Neutrophil (primary cell): Measurements from ENCODE around the gene PFKFB2.

ENCODE experiments used
- H3K27ac ChIP-seq: fragments of 200-600 bp; sonication (generic); 2 replicates; pipeline ENCODE4 v1.5.1; 2016; ENCODE audit warnings: mild to moderate bottlenecking, moderate library complexity
- H3K27me3 ChIP-seq: fragments of 200-600 bp; sonication (generic); 2 replicates; pipeline ENCODE4 v1.6.0; 2016; ENCODE audit warnings: mild to moderate bottlenecking
- H3K36me3 ChIP-seq: fragments of 200-600 bp; sonication (generic); 2 replicates; pipeline ENCODE4 v1.5.1; 2017
- H3K4me1 ChIP-seq, 2 experiments: fragments of 200-600 bp in 1 of 2; sonication (generic) in 1 of 2; 1 replicate in 1 of 2; 2 replicates in 1 of 2; pipeline versions ENCODE4 v1.5.1 to v1.6.1; 2013 to 2016; ENCODE audit warnings: low read depth in 1 of 2, low read length in 1 of 2, mild to moderate bottlenecking in 1 of 2, moderate library complexity in 1 of 2; ENCODE audit not compliant: control insufficient read depth in 1 of 2, insufficient read depth in 1 of 2
- H3K4me3 ChIP-seq, 2 experiments: fragments of 200-600 bp in 1 of 2; sonication (generic) in 1 of 2; 1 replicate in 1 of 2; 2 replicates in 1 of 2; pipeline ENCODE4 v1.5.1; 2013 to 2016; ENCODE audit warnings: low read depth in 1 of 2, low read length in 1 of 2, mild to moderate bottlenecking in 1 of 2, moderate library complexity in 1 of 2
- H3K9me3 ChIP-seq: fragments of 200-600 bp; sonication (generic); 2 replicates; pipeline ENCODE4 v1.5.1; 2016
- CTCF ChIP-seq: fragments of 200-600 bp; sonication (generic); IDR thresholded peaks from 2 replicates; pipeline ENCODE4 v1.5.1; 2016; ENCODE audit warnings: antibody characterized with exemption

The PFKFB2 gene

DNA sequence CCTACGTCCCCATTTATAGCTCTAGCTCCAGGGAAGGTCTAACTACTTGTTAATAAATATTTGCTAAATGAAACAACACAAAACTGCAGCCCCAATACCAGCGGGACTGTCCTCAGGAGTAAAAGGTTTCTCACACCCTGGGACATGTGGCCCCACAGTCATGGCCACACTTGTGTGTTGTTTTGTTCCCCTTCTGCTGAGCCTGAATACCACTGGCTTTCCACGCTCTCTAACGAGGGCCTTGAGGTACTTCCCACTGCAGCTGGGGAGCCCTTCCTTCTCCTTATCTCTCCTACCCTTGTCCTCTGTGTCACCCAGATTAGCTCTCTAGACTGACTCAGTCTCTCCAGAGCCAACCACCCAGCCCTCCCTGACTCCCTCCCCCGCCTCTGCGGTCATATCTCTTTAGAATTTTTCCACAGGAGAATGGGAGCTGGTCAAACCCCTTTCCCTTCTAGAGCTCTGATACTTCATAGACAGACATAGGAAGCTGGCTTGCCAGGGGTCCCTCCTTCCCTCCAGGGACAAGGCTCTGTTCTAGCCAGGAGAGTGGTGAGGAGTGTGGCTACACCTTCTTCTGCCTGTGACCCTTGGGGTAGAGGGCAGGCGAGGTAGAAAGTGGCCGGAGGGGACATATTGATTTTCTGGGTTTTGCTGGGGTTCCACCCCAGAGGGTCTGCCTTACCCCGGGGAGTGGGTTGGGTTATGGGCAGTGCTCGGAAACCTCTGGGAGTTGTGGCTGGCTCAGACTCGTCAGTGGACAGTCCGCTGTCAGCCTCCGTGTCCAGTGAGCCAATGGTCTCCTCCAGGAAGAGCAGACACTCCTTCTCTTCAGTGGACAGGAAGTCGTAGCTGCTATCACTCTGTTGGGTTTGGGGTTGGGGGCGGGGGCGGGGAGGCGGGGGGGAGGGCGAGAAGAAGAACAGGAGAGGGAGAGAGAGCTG is 28.6 kb upstream of the PFKFB2 start:
- H3K27me3 ChIP-seq = peaks cover 1% of the 10 kb centered on the region
- no peak overlapping the region for H3K27ac ChIP-seq
- no peaks in the 10 kb centered on the region for H3K4me1 ChIP-seq
- no peaks in the 10 kb centered on the region for H3K36me3 ChIP-seq
- no peak for TF ChIP-seq CTCF
- no peaks in the 10 kb centered on the region for H3K9me3 ChIP-seq
- no peak overlapping the region for H3K4me3 ChIP-seq

GRCh38 chr1:207025146-207025880 is 27.8 kb upstream of the PFKFB2 start:
- Histone ChIP-seq H3K36me3 (no peaks in the 10 kb centered on the region), H3K4me1 (no peaks in the 10 kb centered on the region), H3K27ac (no peak overlapping the region)

GRCh38 chr1:207026104-207026534 is 27.0 kb upstream of the PFKFB2 start:
- TF ChIP-seq CTCF = no peak
- Histone ChIP-seq H3K27me3 (peaks cover 14% of the 10 kb centered on the region), H3K36me3 (no peaks in the 10 kb centered on the region), H3K4me1 (no peaks in the 10 kb centered on the region), H3K27ac (no peak overlapping the region), H3K4me3 (no peak overlapping the region), H3K9me3 (no peaks in the 10 kb centered on the region)

More at GRCh38 chr1:207025146-207025880, 27.8 kb upstream of the PFKFB2 start:
- no peak for TF ChIP-seq CTCF
- H3K4me3 ChIP-seq = no peak overlapping the region
- H3K27me3 ChIP-seq = peaks cover 10% of the 10 kb centered on the region
- H3K9me3 ChIP-seq = no peaks in the 10 kb centered on the region

DNA sequence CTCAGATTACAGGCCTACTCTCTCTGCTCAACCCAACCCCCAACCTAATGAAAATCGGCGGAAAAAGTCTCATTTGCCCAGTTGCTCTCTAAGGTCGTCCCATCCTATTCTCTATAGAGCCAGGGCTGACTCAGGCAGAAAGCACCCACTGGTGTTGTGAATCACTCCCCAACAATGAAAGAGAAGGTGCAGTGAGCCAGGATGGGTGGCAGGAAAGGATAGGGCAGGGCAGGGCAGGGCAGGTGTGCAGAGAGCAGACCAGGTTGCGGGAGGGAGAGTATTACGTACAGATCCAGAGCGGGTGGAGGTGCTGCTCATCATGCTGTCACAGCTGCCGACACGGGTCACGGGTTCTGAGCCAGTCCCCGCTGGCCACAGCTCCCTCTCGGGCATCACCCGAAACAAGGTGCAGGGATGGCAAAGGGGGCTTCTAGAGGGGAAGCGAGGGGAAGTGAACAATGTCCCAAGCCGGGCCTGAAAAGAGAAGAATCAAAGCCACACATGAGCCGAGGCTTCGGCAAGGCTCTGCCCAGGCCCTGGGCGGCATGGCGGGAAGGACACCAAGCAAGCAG is 25.8 kb upstream of the PFKFB2 start:
- Histone ChIP-seq H3K27me3 (peaks cover 16% of the 10 kb centered on the region), H3K4me1 (no peaks in the 10 kb centered on the region), H3K36me3 (no peaks in the 10 kb centered on the region), H3K4me3 (no peak overlapping the region), H3K9me3 (no peaks in the 10 kb centered on the region), H3K27ac (no peak overlapping the region)
- no peak for TF ChIP-seq CTCF

- Histone ChIP-seq H3K9me3 (no peaks in the 10 kb centered on the region), H3K27ac (no peak overlapping the region), H3K36me3 (no peaks in the 10 kb centered on the region), H3K4me1 (no peaks in the 10 kb centered on the region), H3K4me3 (no peak overlapping the region), H3K27me3 (peaks cover 23% of the 10 kb centered on the region)
- no peak for TF ChIP-seq CTCF
Measured at GRCh38 chr1:207027921-207028320, 25.2 kb upstream of the PFKFB2 start.
